CD8-positive, alpha-beta memory T cell (primary cell): ENCODE results near the gene LY9. TPM values are rescaled to one million over a fixed set of nuclear protein-coding genes. Genes with fewer than 3 reads are reported as not detected.

Source experiments
- CTCF ChIA-PET: fragments of 350-600 bp; sonication (Branson Sonifier 250); formaldehyde crosslinking; loops from one replicate; lab custom pipeline; 2021; ENCODE audit warnings: antibody characterized with exemption; lab: Charles Lee
- POLR2A ChIA-PET: fragments of 350-600 bp; sonication (Branson Sonifier 250); formaldehyde crosslinking; loops from one replicate; lab custom pipeline; 2021; ENCODE audit warnings: antibody characterized with exemption; lab: Charles Lee
- DNase-seq, 5 donors: peaks; one replicate each; pipeline versions ENCODE4 v3.0.0 to v3.0.0-alpha.2; 2020 to 2022; ENCODE audit warnings: mixed read lengths in 1 of 5
- H3K27ac ChIP-seq: one replicate; pipeline ENCODE4 v1.7.0; 2013; ENCODE audit warnings: low read depth, mild to moderate bottlenecking, low read length, moderate library complexity
- H3K27me3 ChIP-seq: 2 replicates; pipeline ENCODE4 v1.7.0; 2013; ENCODE audit warnings: low read length, mild to moderate bottlenecking; ENCODE audit not compliant: insufficient read depth, poor library complexity, severe bottlenecking
- H3K36me3 ChIP-seq: 2 replicates; pipeline ENCODE4 v1.7.0; 2013; ENCODE audit warnings: mild to moderate bottlenecking, low read length, moderate library complexity; ENCODE audit not compliant: insufficient read depth
- H3K4me1 ChIP-seq: 2 replicates; pipeline ENCODE4 v1.7.0; 2013; ENCODE audit warnings: mild to moderate bottlenecking, low read length, moderate library complexity; ENCODE audit not compliant: insufficient read depth
- H3K4me3 ChIP-seq: 2 replicates; pipeline ENCODE4 v1.7.0; 2013; ENCODE audit warnings: mild to moderate bottlenecking, low read length
- H3K9me3 ChIP-seq: 2 replicates; pipeline ENCODE4 v1.7.0; 2013; ENCODE audit warnings: mild to moderate bottlenecking, low read length
- H3K27ac Mint-ChIP-seq, 8 donors: one replicate each; pipeline ENCODE4 v1.8.0; 2020 to 2021; ENCODE audit warnings: mixed read lengths in 8 of 8, mild to moderate bottlenecking in 6 of 8, inconsistent platforms in 3 of 8, moderate library complexity in 3 of 8
- H3K27me3 Mint-ChIP-seq, 2 donors: one replicate each; pipeline ENCODE4 v1.8.0; 2020 to 2021; ENCODE audit warnings: mixed read lengths in 2 of 2, mild to moderate bottlenecking in 1 of 2, moderate library complexity in 1 of 2
- H3K36me3 Mint-ChIP-seq, 3 donors: one replicate each; pipeline ENCODE4 v1.8.0; 2020 to 2021; ENCODE audit warnings: mixed read lengths in 3 of 3, inconsistent platforms in 1 of 3, mild to moderate bottlenecking in 1 of 3
- H3K4me1 Mint-ChIP-seq, 3 donors: one replicate each; pipeline ENCODE4 v1.8.0; 2020 to 2021; ENCODE audit warnings: mixed read lengths in 3 of 3, inconsistent platforms in 1 of 3, mild to moderate bottlenecking in 1 of 3
- H3K4me3 Mint-ChIP-seq, 7 donors: one replicate each; pipeline ENCODE4 v1.8.0; 2020 to 2021; ENCODE audit warnings: mixed read lengths in 7 of 7, mild to moderate bottlenecking in 6 of 7, moderate library complexity in 4 of 7, inconsistent platforms in 2 of 7
- H3K9me3 Mint-ChIP-seq, 5 donors: one replicate each; pipeline ENCODE4 v1.8.0; 2020 to 2022; ENCODE audit warnings: mixed read lengths in 5 of 5, mild to moderate bottlenecking in 3 of 5, moderate library complexity in 2 of 5, inconsistent platforms in 1 of 5
- polyA plus RNA-seq: library from polyadenylated mRNA; unstranded; fragments of 300-500 nt; fragmentation: Illumina TruSeq; gene quantifications from one replicate; pipeline ENCODE4 v1.2.3, GENCODE V29; 2021
- total RNA-seq, 2 experiments: library from RNA; stranded (reverse); gene quantifications; one replicate each; pipeline ENCODE4 v1.2.3, GENCODE V29; 2021

The LY9 gene
- total and polyA plus RNA-seq, 3 experiments from 2014 or later, result 16.4 to 206 (median 16.5) TPM

DNA sequence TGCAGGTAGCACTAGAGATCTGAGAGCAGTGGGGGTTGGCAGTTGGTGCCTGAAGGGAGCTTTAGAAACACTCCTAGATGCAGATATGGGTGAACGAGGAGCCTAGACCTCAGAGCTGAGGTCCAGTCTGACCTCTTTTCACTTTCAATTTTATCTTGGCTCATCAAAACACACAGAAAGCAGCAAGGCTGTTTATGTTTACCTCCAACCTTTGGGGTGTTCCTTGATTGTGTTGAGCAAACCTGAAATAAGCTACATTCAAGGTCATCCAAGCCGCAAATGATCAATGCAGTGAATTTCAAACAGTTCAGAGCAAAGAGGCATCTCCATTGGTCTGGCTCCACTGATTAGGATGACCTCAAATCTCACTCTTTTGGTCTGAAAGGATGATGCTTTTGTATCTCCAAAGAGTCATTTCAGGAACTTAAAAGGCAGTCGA lies 1.3 kb downstream of the LY9 start:
- DNase-seq, result no peak
- Mint-ChIP-seq H3K27me3 (no peaks in the 10 kb centered on the region), H3K4me1 (peaks cover 59 to 70% (median 65%) of the 10 kb centered on the region in 3 donors), H3K9me3 (no peaks in the 10 kb centered on the region), H3K4me3 (peak overlapping the region; percentile 96 to 99 (median 97)), H3K36me3 (peaks cover 11 to 55% (median 21%) of the 10 kb centered on the region in 3 donors), H3K27ac (peak overlapping the region; percentile 92 to 98 (median 97))
- H3K27me3 ChIP-seq, result no peaks in the 10 kb centered on the region
- ChIA-PET POLR2A (interaction anchor here (0.6 to 1.8 kb wide), 9 partner anchors 11 to 248 kb away, joined by 3 to 5 read pairs (median 3); no protein-coding TSS in a partner anchor), CTCF (interaction anchor here (0.7 to 5.0 kb wide), 13 partner anchors 9 to 243 kb away, joined by 3 to 21 read pairs (median 4); partner anchors contain the start of gene SLAMF7)
- H3K4me1 ChIP-seq, result peaks cover 47% of the 10 kb centered on the region
- no peaks in the 10 kb centered on the region for H3K9me3 ChIP-seq
- H3K36me3 ChIP-seq, result peaks cover 3% of the 10 kb centered on the region
- H3K4me3 ChIP-seq, result peak overlapping the region; percentile 80
- peak overlapping the region; percentile 69 for H3K27ac ChIP-seq

DNA sequence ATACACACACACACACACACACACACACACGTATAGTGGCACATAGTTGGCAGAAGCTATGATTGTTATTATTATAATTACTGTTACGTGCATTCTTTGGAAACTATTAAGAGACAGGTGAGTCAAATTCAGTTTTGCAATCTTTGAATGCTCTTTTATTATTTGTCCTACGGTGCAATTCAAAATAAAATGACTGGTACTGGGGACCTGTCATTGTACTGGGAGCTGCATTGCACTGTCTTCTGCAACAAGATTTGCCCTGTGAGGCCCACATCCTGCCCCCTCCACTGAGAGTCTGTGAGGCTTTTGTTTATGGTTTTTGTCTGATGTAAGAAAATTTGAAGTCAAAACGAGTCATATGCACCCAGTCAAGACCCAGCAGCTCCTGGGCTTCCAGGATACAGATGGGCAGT lies 1.9 kb downstream of the LY9 start:
- POLR2A ChIA-PET, result interaction anchor here (0.7 to 1.8 kb wide), 6 partner anchors 10 to 247 kb away, joined by 3 to 5 read pairs (median 3); no protein-coding TSS in a partner anchor
- CTCF ChIA-PET, result interaction anchor here (0.7 to 5.0 kb wide), 10 partner anchors 8 to 243 kb away, joined by 3 to 21 read pairs (median 4); partner anchors contain the start of gene SLAMF7
- Mint-ChIP-seq H3K4me1 (peaks cover 63 to 75% (median 70%) of the 10 kb centered on the region in 3 donors), H3K27me3 (no peaks in the 10 kb centered on the region), H3K4me3 (peak overlapping the region; percentile 96 to 99 (median 97)), H3K27ac (peak overlapping the region; percentile 92 to 98 (median 97)), H3K9me3 (no peaks in the 10 kb centered on the region), H3K36me3 (peaks cover 16 to 60% (median 25%) of the 10 kb centered on the region in 3 donors)
- Histone ChIP-seq H3K4me1 (peaks cover 48% of the 10 kb centered on the region), H3K27me3 (no peaks in the 10 kb centered on the region), H3K4me3 (peak overlapping the region; percentile 80), H3K9me3 (no peaks in the 10 kb centered on the region), H3K36me3 (peaks cover 3% of the 10 kb centered on the region), H3K27ac (peak overlapping the region; percentile 69)
- DNase-seq, result peak; percentile 31 to 78 (median 63)

DNA sequence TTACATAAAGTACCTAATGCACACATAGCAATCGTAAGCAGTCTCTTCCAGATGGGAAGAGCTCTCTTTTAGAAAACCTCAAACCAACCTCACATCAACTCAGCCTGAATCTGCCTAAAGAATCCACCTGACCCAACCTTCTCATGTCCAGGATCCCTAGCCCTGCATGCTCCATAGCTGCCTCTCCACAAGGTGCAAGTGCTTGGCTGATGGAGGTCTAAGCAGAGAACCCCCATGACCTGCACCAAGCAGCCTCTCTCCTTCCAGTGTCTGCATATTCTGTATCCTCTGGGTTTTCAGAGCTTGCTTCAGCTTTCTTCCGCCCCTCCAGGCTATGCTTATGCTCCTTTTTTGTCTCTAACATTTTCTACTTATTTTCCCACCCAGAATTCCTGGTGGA lies 2.5 kb downstream of the LY9 start:
- Histone ChIP-seq H3K4me3 (peak overlapping the region; percentile 80), H3K27me3 (no peaks in the 10 kb centered on the region), H3K9me3 (no peaks in the 10 kb centered on the region), H3K4me1 (peaks cover 48% of the 10 kb centered on the region), H3K27ac (peak overlapping the region; percentile 27), H3K36me3 (peaks cover 3% of the 10 kb centered on the region)
- peaks cover 17 to 64% (median 28%) of the 10 kb centered on the region in 3 donors for H3K36me3 Mint-ChIP-seq
- H3K9me3 Mint-ChIP-seq, result no peaks in the 10 kb centered on the region
- no peak for DNase-seq
- H3K27me3 Mint-ChIP-seq, result no peaks in the 10 kb centered on the region
- H3K27ac Mint-ChIP-seq, result peak overlapping the region; percentile 92 to 98 (median 97)
- ChIA-PET POLR2A (interaction anchor here (0.7 to 1.8 kb wide), 4 partner anchors 23 to 42 kb away, joined by 3 to 5 read pairs (median 4); no protein-coding TSS in a partner anchor), CTCF (interaction anchor here (1.0 to 5.0 kb wide), 8 partner anchors 11 to 117 kb away, joined by 3 to 21 read pairs (median 4); partner anchors contain the start of gene SLAMF7)
- peaks cover 67 to 81% (median 76%) of the 10 kb centered on the region in 3 donors for H3K4me1 Mint-ChIP-seq
- peak overlapping the region; percentile 96 to 99 (median 97) for H3K4me3 Mint-ChIP-seq

DNA sequence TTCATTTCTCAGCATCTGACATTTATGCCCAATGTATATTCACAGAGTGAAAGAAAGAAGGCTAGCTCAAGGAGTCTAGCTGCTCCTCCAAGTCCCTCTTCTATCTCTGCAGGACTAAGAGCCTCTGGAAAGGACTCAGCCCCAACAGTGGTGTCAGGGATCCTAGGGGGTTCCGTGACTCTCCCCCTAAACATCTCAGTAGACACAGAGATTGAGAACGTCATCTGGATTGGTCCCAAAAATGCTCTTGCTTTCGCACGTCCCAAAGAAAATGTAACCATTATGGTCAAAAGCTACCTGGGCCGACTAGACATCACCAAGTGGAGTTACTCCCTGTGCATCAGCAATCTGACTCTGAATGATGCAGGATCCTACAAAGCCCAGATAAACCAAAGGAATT lies 3.7 kb downstream of the LY9 start:
- Histone ChIP-seq H3K27me3 (no peaks in the 10 kb centered on the region), H3K27ac (no peak overlapping the region), H3K4me1 (peaks cover 54% of the 10 kb centered on the region), H3K9me3 (no peaks in the 10 kb centered on the region), H3K4me3 (peak overlapping the region; percentile 80), H3K36me3 (peaks cover 3% of the 10 kb centered on the region)
- H3K4me3 Mint-ChIP-seq, result peak overlapping the region; percentile 96 to 99 (median 97)
- ChIA-PET CTCF (interaction anchor here (1.1 to 5.0 kb wide), 5 partner anchors 20 to 152 kb away, joined by 3 to 21 read pairs (median 4); no protein-coding TSS in a partner anchor), POLR2A (no interaction called here)
- H3K27ac Mint-ChIP-seq, result peak overlapping the region; percentile 92 to 98 (median 97)
- DNase-seq, result no peak
- H3K4me1 Mint-ChIP-seq, result peaks cover 71 to 88% (median 86%) of the 10 kb centered on the region in 3 donors
- no peaks in the 10 kb centered on the region for H3K9me3 Mint-ChIP-seq
- H3K27me3 Mint-ChIP-seq, result no peaks in the 10 kb centered on the region
- H3K36me3 Mint-ChIP-seq, result peaks cover 25 to 76% (median 30%) of the 10 kb centered on the region in 3 donors

DNA sequence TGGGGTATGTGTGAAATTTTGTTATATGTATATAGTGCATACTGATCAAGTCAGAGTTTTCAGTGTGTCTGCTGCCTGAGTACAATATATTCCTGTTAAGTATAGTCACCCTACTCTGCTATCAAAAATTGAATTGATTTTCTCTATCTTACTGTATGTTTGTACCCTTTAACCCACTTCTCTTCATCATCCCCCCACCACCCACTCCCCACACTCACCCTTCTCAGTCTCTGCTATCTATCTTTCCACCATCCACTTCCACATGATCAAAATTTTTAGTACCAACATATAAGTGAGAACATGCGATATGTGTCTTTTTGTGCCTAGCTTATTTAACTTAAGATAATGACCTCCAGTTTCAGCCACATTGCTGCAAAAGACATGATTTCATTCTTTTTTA lies 4.2 kb downstream of the LY9 start:
- Histone ChIP-seq H3K4me1 (peaks cover 54% of the 10 kb centered on the region), H3K27me3 (no peaks in the 10 kb centered on the region), H3K4me3 (peak overlapping the region; percentile 80), H3K27ac (no peak overlapping the region), H3K36me3 (peaks cover 3% of the 10 kb centered on the region), H3K9me3 (no peaks in the 10 kb centered on the region)
- H3K36me3 Mint-ChIP-seq, result peaks cover 30 to 81% (median 33%) of the 10 kb centered on the region in 3 donors
- no peak for DNase-seq
- H3K4me1 Mint-ChIP-seq, result peaks cover 72 to 88% (median 86%) of the 10 kb centered on the region in 3 donors
- H3K27me3 Mint-ChIP-seq, result no peaks in the 10 kb centered on the region
- peaks cover 0 to under 1% (median 0%) of the 10 kb centered on the region in 5 donors for H3K9me3 Mint-ChIP-seq
- ChIA-PET POLR2A (no interaction called here), CTCF (interaction anchor here (1.1 to 5.0 kb wide), 5 partner anchors 21 to 151 kb away, joined by 3 to 21 read pairs (median 4); no protein-coding TSS in a partner anchor)
- H3K27ac Mint-ChIP-seq, result peak overlapping the region; percentile 92 to 98 (median 97)
- H3K4me3 Mint-ChIP-seq, result peak overlapping the region; percentile 96 to 99 (median 97)

DNA sequence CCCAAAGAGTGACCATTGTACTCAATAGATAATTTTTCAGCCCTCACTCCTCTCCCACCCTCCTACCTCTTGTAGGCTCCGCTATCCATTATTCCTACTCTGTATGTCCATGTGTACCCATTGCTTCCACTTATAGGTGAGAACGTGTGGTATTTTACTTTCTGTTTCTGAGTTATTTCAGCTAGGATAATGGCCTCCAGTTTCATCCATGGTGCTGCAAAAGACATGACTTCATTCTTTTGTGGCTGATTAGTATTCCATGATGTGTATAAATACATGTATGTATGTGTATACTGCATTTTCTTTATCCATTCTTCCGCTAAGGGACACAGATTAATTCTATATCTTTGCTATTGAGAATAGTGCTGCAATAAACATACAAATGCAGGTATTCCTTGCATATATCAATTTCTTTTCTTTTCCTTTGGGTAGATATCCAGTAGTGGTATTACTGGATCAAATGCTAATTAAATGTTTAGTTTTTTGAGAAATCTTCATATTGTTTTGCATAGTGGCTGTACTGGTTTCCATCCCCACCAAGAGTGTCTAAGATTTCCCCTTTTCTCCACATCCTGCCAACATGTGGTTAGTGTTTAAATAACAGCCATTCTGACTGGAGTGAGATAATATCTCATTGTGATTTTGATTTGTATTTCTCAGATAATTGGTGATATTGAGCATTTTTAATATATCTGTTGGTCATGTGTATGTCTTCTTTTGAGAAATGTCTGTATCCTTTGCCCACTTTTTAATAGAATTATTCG lies 4.9 kb downstream of the LY9 start:
- DNase-seq, result peak in 2 of 5 donors; percentile 41 to 58
- Histone ChIP-seq H3K9me3 (no peaks in the 10 kb centered on the region), H3K4me1 (peaks cover 55% of the 10 kb centered on the region), H3K36me3 (peaks cover 4% of the 10 kb centered on the region), H3K4me3 (peak overlapping the region; percentile 80), H3K27me3 (no peaks in the 10 kb centered on the region), H3K27ac (peak overlapping the region; percentile 32)
- H3K4me3 Mint-ChIP-seq, result peak overlapping the region; percentile 96 to 99 (median 97)
- H3K36me3 Mint-ChIP-seq, result peaks cover 35 to 87% (median 36%) of the 10 kb centered on the region in 3 donors
- CTCF ChIA-PET, result interaction anchor here (1.4 to 1.5 kb wide), 2 partner anchors 52 to 151 kb away, joined by 3 read pairs; no protein-coding TSS in a partner anchor
- H3K27me3 Mint-ChIP-seq, result no peaks in the 10 kb centered on the region
- POLR2A ChIA-PET, result no interaction called here
- peaks cover 69 to 88% (median 86%) of the 10 kb centered on the region in 3 donors for H3K4me1 Mint-ChIP-seq
- peaks cover 0 to 4% (median 2%) of the 10 kb centered on the region in 5 donors for H3K9me3 Mint-ChIP-seq
- H3K27ac Mint-ChIP-seq, result peak overlapping the region; percentile 25 to 98 (median 88)

DNA sequence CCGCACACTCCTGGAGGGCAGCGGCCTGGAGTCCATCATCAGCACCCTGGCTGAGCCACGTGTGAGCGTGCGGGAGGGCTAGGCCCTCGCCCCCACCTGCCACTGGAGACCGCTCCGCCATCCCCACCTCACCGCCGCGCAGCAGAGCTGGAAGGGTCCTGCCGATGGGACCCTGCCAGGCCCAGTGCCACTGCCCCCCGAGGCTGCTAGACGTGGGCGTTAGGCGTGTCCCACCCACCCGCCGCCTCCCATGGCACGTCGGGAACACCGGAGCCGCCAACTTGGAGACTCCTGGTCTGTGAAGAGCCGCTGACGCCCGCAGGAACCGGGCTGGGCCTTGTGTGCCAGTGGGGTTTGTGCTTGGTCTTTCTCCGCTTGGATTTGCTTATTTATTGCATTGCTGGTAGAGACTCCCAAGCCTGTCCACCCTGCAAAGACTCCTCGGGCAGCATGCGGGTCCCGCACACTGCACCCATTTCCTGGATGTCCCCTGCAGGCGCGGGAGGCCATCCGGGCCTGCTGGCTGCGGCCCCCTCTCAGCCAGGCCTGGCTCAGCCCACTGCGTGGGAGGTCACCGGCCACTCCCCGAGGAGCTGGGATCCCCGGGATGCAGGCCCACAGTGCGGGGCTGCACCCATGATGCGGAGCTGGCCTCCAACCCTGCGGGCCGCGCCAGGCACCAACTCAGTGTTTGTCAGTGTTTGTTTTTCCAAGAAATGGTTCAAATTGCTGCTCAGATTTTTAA lies 6.0 kb downstream of the LY9 start:
- peak overlapping the region in 4 of 7 donors; percentile 96 to 98 (median 98) for H3K4me3 Mint-ChIP-seq
- H3K27me3 Mint-ChIP-seq, result no peaks in the 10 kb centered on the region
- peaks cover 43 to 88% (median 48%) of the 10 kb centered on the region in 3 donors for H3K36me3 Mint-ChIP-seq
- ChIA-PET POLR2A (no interaction called here), CTCF (no interaction called here)
- Histone ChIP-seq H3K4me3 (no peak overlapping the region), H3K9me3 (no peaks in the 10 kb centered on the region), H3K4me1 (peaks cover 56% of the 10 kb centered on the region), H3K36me3 (peaks cover 12% of the 10 kb centered on the region), H3K27me3 (no peaks in the 10 kb centered on the region), H3K27ac (no peak overlapping the region)
- peaks cover 77 to 94% (median 94%) of the 10 kb centered on the region in 3 donors for H3K4me1 Mint-ChIP-seq
- H3K9me3 Mint-ChIP-seq, result peaks cover 4 to 14% (median 12%) of the 10 kb centered on the region in 5 donors
- DNase-seq, result no peak
- H3K27ac Mint-ChIP-seq, result peak overlapping the region in 1 of 8 donors; percentile 98
